ENCODE results near the gene STK26.

The STK26 gene

DNA sequence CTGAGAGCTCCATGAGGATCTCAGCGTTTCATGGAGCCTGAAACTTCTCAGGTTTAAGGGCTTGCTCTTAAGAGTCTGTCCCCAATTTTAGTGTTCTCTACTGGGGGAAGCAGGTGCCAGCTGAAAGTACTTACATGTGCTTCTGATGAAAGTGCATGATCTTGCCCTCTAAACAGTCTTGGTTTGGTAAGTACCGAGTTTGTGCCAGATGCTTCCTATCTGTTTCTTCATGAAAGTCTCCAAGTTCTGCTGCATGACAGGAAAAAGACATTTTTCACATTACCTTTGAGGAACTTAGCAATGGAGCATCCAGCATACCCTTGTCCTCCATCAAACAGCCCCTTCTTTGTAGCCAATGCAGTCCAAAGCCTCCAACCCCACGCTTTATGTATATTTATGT lies 62.7 kb downstream of the STK26 start:
- Histone ChIP-seq H3K36me3 (ENCODE audit: insufficient read depth) (no peaks in the 10 kb centered on the region), H3K9ac (no peak overlapping the region)

DNA sequence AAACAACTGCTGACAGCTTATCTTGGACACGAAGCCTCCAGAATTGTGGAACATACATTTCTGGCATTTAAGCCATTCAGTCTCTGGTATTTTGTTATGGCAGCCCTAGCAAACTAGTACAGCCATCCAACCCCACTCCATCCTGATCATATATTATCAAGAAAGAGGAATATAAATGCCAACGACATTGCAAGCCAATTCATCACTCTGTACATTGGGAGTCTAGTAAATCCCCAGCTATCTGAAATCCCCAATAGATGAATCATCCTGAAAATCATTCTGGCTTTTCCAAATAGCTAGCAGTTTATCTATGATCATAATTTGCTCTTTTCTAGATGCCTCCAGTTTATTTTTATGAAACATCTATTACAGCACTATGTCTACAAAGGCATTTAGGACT lies 63.6 kb downstream of the STK26 start:
- TF ChIP-seq, protein P1, sequence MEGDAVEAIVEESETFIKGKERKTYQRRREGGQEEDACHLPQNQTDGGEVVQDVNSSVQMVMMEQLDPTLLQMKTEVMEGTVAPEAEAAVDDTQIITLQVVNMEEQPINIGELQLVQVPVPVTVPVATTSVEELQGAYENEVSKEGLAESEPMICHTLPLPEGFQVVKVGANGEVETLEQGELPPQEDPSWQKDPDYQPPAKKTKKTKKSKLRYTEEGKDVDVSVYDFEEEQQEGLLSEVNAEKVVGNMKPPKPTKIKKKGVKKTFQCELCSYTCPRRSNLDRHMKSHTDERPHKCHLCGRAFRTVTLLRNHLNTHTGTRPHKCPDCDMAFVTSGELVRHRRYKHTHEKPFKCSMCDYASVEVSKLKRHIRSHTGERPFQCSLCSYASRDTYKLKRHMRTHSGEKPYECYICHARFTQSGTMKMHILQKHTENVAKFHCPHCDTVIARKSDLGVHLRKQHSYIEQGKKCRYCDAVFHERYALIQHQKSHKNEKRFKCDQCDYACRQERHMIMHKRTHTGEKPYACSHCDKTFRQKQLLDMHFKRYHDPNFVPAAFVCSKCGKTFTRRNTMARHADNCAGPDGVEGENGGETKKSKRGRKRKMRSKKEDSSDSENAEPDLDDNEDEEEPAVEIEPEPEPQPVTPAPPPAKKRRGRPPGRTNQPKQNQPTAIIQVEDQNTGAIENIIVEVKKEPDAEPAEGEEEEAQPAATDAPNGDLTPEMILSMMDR (conservative IDR thresholded peaks at IDR 0.05; ENCODE audit: low read depth, low read length) = no peak
- H3K4me2 ChIP-seq = no peak overlapping the region
- H3K36me3 ChIP-seq (ENCODE audit: insufficient read depth) = no peaks in the 10 kb centered on the region
- H3K4me1 ChIP-seq (ENCODE audit: low read depth, poor library complexity, severe bottlenecking) = no peaks in the 10 kb centered on the region
- no peak overlapping the region for H3K4me3 ChIP-seq (IDR thresholded peaks at IDR 0.05; ENCODE audit: insufficient read depth, low read depth, low read length)
- H3K79me2 ChIP-seq (ENCODE audit: insufficient read depth, low read depth) = no peaks in the 10 kb centered on the region
- H2AFZ ChIP-seq (ENCODE audit: low read depth) = no peak overlapping the region
- no peak overlapping the region for H3K27ac ChIP-seq
- no peak overlapping the region for H3K9ac ChIP-seq
- H4K20me1 ChIP-seq (ENCODE audit: insufficient read depth) = no peaks in the 10 kb centered on the region
- H3K27me3 ChIP-seq (ENCODE audit: insufficient read depth, low read depth) = no peaks in the 10 kb centered on the region

More for the DNA sequence above, 62.7 kb downstream of the STK26 start:
- TF ChIP-seq, protein P1 (conservative IDR thresholded peaks at IDR 0.05; ENCODE audit: low read depth, low read length) = no peak
- Histone ChIP-seq H4K20me1 (ENCODE audit: insufficient read depth) (no peaks in the 10 kb centered on the region), H3K4me1 (ENCODE audit: low read depth, poor library complexity, severe bottlenecking) (no peaks in the 10 kb centered on the region), H3K79me2 (ENCODE audit: insufficient read depth, low read depth) (no peaks in the 10 kb centered on the region), H3K4me3 (IDR thresholded peaks at IDR 0.05; ENCODE audit: insufficient read depth, low read depth, low read length) (no peak overlapping the region), H3K27me3 (ENCODE audit: insufficient read depth, low read depth) (no peaks in the 10 kb centered on the region), H2AFZ (ENCODE audit: low read depth) (no peak overlapping the region), H3K4me2 (no peak overlapping the region), H3K27ac (no peak overlapping the region)

DNA sequence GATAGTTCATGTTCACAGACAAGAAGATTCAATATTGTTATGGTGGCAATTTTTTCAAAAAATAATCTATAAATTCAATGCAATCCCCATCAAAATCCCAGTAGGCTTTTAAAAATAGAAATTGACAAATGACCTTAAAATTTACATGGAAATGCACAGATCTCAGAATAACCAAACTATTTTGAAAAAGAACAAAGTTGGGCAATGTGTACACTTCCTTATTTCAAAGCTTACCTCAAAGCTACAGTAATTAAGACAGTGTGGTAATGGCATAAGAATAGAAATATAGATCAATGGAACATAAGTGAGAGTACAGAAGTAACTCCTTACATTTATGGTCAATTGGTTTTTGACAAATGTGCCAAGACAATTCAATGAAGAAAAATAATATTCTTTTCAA lies 65.8 kb downstream of the STK26 start:
- TF ChIP-seq, protein P1 (conservative IDR thresholded peaks at IDR 0.05; ENCODE audit: low read depth, low read length) = no peak

DNA sequence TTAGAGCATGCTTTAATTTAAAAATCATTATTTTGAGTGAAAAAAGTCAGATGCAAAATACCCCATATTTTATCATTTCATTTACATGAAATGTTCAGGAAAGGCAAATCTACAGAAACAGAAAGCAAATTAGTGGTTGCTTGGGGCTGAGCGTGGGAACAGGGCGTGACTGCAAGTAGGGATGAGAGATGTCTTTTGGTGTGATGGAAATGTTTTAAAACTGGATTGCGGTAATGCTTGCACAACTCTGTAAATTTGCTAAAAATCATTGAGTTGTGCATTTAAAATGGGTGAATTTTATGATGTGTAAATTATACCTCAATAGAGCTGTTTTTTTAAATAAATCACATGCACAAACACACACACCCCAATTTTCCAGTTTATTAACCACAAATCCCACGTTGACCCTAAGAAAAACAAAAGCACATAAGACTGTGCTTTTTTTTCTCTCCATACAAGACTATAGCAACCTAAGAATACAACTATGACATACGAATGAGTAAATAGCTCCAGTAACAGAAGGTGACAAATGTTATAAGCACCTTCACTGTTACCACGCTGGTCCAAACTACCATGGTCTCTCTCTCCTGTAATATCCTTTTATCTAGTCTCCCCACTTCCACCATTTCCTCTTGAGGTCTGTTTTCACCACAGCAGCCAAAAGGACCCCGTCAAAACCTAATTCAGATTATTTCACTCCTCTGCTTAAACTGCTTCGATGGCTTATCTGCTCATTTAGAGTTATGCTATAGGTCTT lies 67.5 kb downstream of the STK26 start:
- no peaks in the 10 kb centered on the region for H3K4me1 ChIP-seq (ENCODE audit: low read depth, poor library complexity, severe bottlenecking)
- H2AFZ ChIP-seq (ENCODE audit: low read depth) = no peak overlapping the region
- no peak overlapping the region for H3K4me3 ChIP-seq (IDR thresholded peaks at IDR 0.05; ENCODE audit: insufficient read depth, low read depth, low read length)
- H3K79me2 ChIP-seq (ENCODE audit: insufficient read depth, low read depth) = no peaks in the 10 kb centered on the region
- no peak overlapping the region for H3K4me2 ChIP-seq
- no peak overlapping the region for H3K27ac ChIP-seq
- no peaks in the 10 kb centered on the region for H3K27me3 ChIP-seq (ENCODE audit: insufficient read depth, low read depth)
- no peaks in the 10 kb centered on the region for H3K36me3 ChIP-seq (ENCODE audit: insufficient read depth)
- H4K20me1 ChIP-seq (ENCODE audit: insufficient read depth) = no peaks in the 10 kb centered on the region
- no peak overlapping the region for H3K9ac ChIP-seq
- TF ChIP-seq, protein P1 (conservative IDR thresholded peaks at IDR 0.05; ENCODE audit: low read depth, low read length) = no peak

More for the DNA sequence above, 65.8 kb downstream of the STK26 start:
- Histone ChIP-seq H3K4me1 (ENCODE audit: low read depth, poor library complexity, severe bottlenecking) (no peaks in the 10 kb centered on the region), H3K36me3 (ENCODE audit: insufficient read depth) (no peaks in the 10 kb centered on the region), H3K4me3 (IDR thresholded peaks at IDR 0.05; ENCODE audit: insufficient read depth, low read depth, low read length) (no peak overlapping the region), H3K27ac (no peak overlapping the region), H3K27me3 (ENCODE audit: insufficient read depth, low read depth) (no peaks in the 10 kb centered on the region), H3K4me2 (no peak overlapping the region), H3K9ac (no peak overlapping the region), H2AFZ (ENCODE audit: low read depth) (no peak overlapping the region), H4K20me1 (ENCODE audit: insufficient read depth) (no peaks in the 10 kb centered on the region), H3K79me2 (ENCODE audit: insufficient read depth, low read depth) (no peaks in the 10 kb centered on the region)
